Colonic mucosa (tissue), 4 donors: ENCODE measurements around the gene ATN1. TPM values are rescaled to one million over a fixed set of nuclear protein-coding genes. Genes with fewer than 3 reads are reported as not detected.

Source experiments
- DNase-seq: peaks from one replicate; pipeline ENCODE4 v3.0.0-alpha.2; 2020
- H3K27ac ChIP-seq: fragments of 200-600 bp; one replicate; pipeline ENCODE4 v1.8.0; 2021
- H3K27me3 ChIP-seq: fragments of 200-600 bp; one replicate; pipeline ENCODE4 v1.8.0; 2021
- H3K36me3 ChIP-seq: fragments of 200-600 bp; one replicate; pipeline ENCODE4 v1.8.0; 2021
- H3K4me1 ChIP-seq: fragments of 200-600 bp; one replicate; pipeline ENCODE4 v1.8.0; 2021; ENCODE audit warnings: mild to moderate bottlenecking
- H3K4me3 ChIP-seq: fragments of 200-600 bp; one replicate; pipeline ENCODE4 v1.8.0; 2021
- H3K9ac ChIP-seq, 2 donors: one replicate each; pipeline ENCODE4 v1.7.0; 2013; ENCODE audit warnings: control low read depth in 2 of 2, low read depth in 2 of 2, low read length in 2 of 2
- H3K9me3 ChIP-seq: fragments of 200-600 bp; one replicate; pipeline ENCODE4 v1.8.0; 2021
- intact Hi-C: fragments of 100-400 bp; cut with DNase I; formaldehyde crosslinking; loops from one replicate; pipeline ENCODE4 v1.14.1; 2022
- total RNA-seq, 2 donors: library from RNA; stranded (reverse); fragmentation: NEBNext Ultra II Directional in 1 of 2; extraction: Animal tissue kit (Norgen Biotek cat#: 25700) in 1 of 2; gene quantifications; one replicate each; pipeline ENCODE4 v1.2.1, GENCODE V29; 2021
- TF ChIP-seq, protein P1 (sequence below): fragments of 200-600 bp; IDR thresholded peaks from one replicate; pipeline ENCODE4 v1.8.0; 2022; ENCODE audit warnings: antibody characterized with exemption, mild to moderate bottlenecking
- donor health status: healthy.
- donor health status: DM: no; HTN: no; CAD: no.
- donor health status: DM: no; HTN: no; CAD: no.

The ATN1 gene
- total RNA-seq, 2 donors from 2014 or later = 67.5 to 103 TPM

DNA sequence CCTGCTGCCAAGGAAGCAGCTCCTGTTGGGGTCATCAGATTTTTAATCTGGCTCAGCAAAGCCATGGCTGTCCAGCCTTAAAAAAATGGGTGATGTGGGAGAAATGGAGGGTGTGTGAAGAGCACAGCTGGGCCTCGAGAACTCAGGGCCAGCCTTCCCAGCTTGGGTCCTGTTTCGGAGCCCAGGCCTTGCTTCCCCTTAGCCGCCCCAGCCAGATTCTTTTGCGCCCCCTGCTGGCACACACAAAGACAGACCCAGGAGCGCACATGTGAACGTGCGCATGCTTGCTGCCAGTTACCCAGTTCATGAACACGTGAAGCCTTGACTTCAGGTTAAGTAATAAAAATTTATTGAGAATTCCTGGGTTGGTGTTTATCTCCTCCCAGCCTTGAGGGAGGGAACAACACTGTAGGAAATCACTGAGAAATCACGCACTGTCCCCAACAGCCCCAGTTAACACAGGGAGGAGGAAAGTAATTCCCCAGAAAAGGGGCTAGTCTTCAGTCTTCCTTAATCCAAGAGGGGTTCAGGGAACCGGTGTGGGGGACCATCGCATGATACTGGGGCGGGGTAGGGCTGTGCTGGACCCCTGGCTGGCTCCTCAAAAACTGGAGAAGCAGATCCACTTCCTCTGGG is 37.4 kb downstream of the ATN1 start:
- Histone ChIP-seq H3K4me3 (peak overlapping the region; percentile 57), H3K27me3 (no peaks in the 10 kb centered on the region), H3K36me3 (peaks cover 5% of the 10 kb centered on the region), H3K9me3 (no peaks in the 10 kb centered on the region), H3K9ac (peak overlapping the region; percentile 63 to 98), H3K27ac (peak overlapping the region; percentile 95), H3K4me1 (peaks cover 31% of the 10 kb centered on the region)
- TF ChIP-seq, protein P1, sequence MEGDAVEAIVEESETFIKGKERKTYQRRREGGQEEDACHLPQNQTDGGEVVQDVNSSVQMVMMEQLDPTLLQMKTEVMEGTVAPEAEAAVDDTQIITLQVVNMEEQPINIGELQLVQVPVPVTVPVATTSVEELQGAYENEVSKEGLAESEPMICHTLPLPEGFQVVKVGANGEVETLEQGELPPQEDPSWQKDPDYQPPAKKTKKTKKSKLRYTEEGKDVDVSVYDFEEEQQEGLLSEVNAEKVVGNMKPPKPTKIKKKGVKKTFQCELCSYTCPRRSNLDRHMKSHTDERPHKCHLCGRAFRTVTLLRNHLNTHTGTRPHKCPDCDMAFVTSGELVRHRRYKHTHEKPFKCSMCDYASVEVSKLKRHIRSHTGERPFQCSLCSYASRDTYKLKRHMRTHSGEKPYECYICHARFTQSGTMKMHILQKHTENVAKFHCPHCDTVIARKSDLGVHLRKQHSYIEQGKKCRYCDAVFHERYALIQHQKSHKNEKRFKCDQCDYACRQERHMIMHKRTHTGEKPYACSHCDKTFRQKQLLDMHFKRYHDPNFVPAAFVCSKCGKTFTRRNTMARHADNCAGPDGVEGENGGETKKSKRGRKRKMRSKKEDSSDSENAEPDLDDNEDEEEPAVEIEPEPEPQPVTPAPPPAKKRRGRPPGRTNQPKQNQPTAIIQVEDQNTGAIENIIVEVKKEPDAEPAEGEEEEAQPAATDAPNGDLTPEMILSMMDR = peak; percentile 92
- intact Hi-C loops = loop anchor here (2.0 to 5.0 kb wide), 2 partner anchors 20 to 98 kb away; partner anchors contain the start of genes C12orf57 and TPI1
- peak; percentile 95 for DNase-seq

DNA sequence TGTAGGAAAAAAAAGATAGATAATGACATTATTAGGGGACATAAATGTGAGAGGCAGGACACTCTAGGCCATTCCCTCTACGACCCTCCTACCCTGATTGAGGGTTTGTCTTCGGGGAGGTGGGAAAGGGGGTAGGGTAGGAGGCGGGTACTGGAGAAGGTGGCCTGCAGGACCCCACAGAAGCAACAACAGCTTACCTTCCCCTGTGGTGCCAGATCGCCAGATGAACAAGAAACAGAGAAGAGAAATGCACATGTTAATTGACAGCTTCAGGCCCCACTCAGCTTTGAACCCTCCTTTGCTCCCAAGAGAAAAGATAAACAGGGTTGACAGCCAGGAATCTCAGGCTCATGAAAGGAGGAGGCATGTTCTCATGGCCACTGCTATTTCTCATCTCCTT is 38.0 kb downstream of the ATN1 start:
- Histone ChIP-seq H3K27me3 (no peaks in the 10 kb centered on the region), H3K36me3 (peaks cover 5% of the 10 kb centered on the region), H3K9ac (peak overlapping the region in 1 of 2 donors; percentile 98), H3K4me1 (peaks cover 26% of the 10 kb centered on the region), H3K27ac (peak overlapping the region; percentile 95), H3K4me3 (no peak overlapping the region), H3K9me3 (no peaks in the 10 kb centered on the region)
- DNase-seq = no peak
- TF ChIP-seq, protein P1 = no peak
- intact Hi-C loops = loop anchor here (2.0 to 5.0 kb wide), 2 partner anchors 21 to 98 kb away; partner anchors contain the start of genes C12orf57 and TPI1

DNA sequence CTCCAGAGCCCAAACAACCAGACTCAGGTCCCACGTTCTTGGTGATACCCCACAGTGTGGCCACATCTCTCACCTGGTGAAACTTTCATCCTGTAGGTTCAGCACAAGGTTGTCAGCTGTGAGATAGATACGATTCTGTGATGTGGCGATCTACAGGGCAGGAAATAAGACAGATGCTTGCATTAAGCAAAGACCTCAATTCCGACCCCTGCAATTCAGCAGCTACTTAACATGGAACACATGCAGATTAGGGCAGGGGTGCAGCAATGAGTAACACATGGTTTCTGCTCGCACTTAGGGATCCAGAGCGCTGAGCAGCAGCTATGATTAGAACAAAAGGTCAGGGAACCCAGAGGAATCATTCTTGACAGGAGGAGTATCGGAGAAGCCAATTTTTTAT is 38.6 kb downstream of the ATN1 start:
- TF ChIP-seq, protein P1 = no peak
- Histone ChIP-seq H3K9ac (peak overlapping the region in 1 of 2 donors; percentile 98), H3K4me1 (peaks cover 26% of the 10 kb centered on the region), H3K36me3 (peaks cover 5% of the 10 kb centered on the region), H3K27ac (peak overlapping the region; percentile 95), H3K27me3 (no peaks in the 10 kb centered on the region), H3K4me3 (no peak overlapping the region), H3K9me3 (no peaks in the 10 kb centered on the region)
- DNase-seq = no peak
- intact Hi-C loops = loop anchor here (5.0 kb wide), 1 partner anchor 99 kb away; the partner anchor contains the start of gene TPI1

DNA sequence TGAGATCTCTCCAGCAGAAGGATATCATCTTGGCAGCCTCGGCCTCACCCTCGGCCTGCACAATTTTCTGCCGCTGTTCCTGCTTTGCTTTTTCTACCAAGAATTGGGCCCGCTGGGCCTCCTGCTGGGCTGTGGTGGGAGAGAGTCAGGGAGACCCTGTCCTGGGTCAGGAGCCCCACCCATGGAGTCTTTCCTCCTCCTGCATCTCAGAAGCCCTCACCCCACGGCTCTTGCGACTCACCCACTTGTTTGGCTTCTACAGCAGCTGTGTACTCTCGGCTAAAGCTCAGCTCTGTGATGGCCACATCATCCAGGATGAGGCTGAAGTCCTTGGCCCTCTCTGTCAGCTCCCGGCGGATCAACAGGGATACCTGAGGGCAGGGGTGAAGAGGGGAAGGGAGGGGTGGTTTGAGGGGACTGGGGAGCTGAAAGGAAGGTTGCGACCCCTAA is 39.9 kb downstream of the ATN1 start:
- Histone ChIP-seq H3K9ac (peak overlapping the region; percentile 15 to 99), H3K27me3 (no peaks in the 10 kb centered on the region), H3K27ac (no peak overlapping the region), H3K36me3 (peaks cover 5% of the 10 kb centered on the region), H3K9me3 (no peaks in the 10 kb centered on the region), H3K4me1 (peaks cover 30% of the 10 kb centered on the region), H3K4me3 (no peak overlapping the region)
- intact Hi-C loops = loop anchor here (5.0 kb wide), 1 partner anchor 100 kb away; the partner anchor contains the start of gene TPI1
- DNase-seq = no peak
- TF ChIP-seq, protein P1 = no peak

DNA sequence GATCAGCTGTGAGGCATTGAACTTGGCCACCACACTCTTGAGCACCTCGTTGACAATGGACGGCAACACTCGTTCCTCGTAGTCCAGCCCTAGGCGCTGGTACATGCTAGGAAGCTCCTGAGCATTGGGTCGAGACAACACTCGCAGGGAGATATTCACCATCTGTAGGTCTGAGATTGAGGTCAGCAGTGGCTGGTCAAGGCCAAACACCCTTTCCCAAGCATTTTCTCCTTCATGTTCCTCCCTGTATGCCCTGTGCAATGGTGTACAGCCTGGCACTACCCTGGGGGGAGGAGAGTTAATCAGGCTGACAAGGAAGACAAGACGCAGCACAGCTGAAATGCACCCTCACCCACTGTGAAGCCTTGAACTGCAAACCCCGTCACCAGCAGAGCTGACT is 40.7 kb downstream of the ATN1 start:
- intact Hi-C loops = loop anchor here (5.0 kb wide), 1 partner anchor 101 kb away; the partner anchor contains the start of gene TPI1
- no peaks in the 10 kb centered on the region for H3K9me3 ChIP-seq
- H3K9ac ChIP-seq = peak overlapping the region in 1 of 2 donors; percentile 99
- no peak for DNase-seq
- peaks cover 5% of the 10 kb centered on the region for H3K36me3 ChIP-seq
- no peaks in the 10 kb centered on the region for H3K27me3 ChIP-seq
- H3K4me1 ChIP-seq = peaks cover 30% of the 10 kb centered on the region
- TF ChIP-seq, protein P1 = no peak
- H3K27ac ChIP-seq = no peak overlapping the region
- H3K4me3 ChIP-seq = no peak overlapping the region
